HG02852 (cell line): Measurements from ENCODE around the gene RBMS1.

Experiments used
- ATAC-seq: cut with Tn5 transposase; IDR thresholded peaks from one replicate; pipeline ENCODE4 v1.9.1; 2021; ENCODE audit warnings: mild to moderate bottlenecking, moderate library complexity; ENCODE audit not compliant: unreplicated experiment

The RBMS1 gene

GRCh38 chr2:160411955-160412354, 81.7 kb downstream of the RBMS1 start:
- ATAC-seq: no peak

DNA sequence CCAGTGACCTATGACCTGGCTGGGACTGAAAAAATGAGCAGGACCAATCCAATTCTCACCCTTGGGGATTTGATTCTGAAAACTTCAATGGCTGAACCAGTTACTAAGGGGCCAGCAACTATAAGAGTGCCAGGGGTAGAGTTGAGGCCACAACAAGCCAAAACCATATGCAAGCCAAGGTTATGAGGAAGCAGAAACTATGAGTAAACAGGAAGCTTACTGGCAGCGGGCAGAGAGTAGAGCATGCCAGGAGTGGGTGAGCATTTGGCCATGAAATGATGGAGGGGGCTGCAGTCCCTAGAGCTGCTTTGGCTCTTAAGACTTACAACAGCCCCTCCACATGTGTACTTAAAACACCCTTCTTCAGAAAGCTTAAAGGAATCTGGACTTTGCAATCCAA, 82.4 kb downstream of the RBMS1 start:
- no peak for ATAC-seq

- ATAC-seq: no peak
Measured at GRCh38 chr2:160409480-160409879, 84.1 kb downstream of the RBMS1 start.

DNA sequence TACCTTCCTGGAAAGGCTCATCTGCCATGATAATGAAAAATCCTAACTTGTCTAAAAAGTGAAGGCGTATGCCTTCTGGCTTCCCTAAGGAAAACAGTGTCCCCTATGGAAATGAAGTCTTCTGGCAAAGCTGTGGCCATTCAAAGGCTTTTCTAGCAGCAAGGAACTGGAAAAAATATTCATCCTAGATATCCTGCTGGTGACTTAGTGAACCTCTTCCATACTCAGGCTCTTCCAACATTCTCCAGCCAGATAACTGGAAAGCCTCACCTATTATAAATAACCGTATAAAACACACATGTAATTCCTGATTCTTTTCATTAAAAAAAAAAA, 84.7 kb downstream of the RBMS1 start:
- ATAC-seq: no peak

- ATAC-seq: no peak
Measured at GRCh38 chr2:160408173-160408958, 85.2 kb downstream of the RBMS1 start.

DNA sequence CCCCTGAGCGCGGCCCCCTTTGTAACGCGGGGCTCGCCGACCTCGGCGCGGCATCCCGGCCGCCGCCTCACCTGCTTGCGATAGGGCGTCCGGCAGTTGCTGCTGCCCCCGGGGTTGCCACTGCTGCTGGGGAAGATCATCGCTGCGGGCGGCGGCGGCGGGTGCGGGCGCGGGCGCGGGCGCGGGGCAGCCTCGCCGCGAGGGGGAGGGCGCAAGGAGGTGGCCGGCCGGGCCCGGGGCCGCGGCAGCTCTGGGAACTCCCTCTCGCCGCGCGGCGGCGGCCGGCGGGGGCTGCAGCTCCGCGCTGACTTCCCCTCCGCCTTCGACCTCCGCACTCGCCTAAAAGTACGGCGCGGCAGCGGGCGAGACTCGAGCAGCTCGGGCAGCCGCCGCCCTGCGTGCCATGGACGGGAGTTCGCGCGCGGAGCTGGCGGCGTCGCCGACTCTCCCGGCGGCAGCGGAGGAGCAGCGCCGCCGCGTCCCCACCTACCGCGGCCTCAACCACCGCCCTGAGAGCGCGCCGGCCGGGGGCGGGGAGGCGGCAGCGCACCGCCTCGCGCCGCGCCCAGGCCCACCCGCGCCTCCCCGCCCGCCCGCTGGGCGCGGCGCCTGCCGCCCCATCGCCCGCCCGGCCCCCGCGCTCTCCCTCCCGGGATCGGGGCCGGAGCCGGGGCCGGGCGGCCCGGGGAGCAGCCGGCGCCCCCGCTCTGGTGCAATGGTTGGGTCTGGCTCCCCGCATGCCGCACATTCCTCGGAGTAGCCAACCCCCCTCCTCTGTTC, 86.0 kb downstream of the RBMS1 start:
- peak; percentile 53 for ATAC-seq

DNA sequence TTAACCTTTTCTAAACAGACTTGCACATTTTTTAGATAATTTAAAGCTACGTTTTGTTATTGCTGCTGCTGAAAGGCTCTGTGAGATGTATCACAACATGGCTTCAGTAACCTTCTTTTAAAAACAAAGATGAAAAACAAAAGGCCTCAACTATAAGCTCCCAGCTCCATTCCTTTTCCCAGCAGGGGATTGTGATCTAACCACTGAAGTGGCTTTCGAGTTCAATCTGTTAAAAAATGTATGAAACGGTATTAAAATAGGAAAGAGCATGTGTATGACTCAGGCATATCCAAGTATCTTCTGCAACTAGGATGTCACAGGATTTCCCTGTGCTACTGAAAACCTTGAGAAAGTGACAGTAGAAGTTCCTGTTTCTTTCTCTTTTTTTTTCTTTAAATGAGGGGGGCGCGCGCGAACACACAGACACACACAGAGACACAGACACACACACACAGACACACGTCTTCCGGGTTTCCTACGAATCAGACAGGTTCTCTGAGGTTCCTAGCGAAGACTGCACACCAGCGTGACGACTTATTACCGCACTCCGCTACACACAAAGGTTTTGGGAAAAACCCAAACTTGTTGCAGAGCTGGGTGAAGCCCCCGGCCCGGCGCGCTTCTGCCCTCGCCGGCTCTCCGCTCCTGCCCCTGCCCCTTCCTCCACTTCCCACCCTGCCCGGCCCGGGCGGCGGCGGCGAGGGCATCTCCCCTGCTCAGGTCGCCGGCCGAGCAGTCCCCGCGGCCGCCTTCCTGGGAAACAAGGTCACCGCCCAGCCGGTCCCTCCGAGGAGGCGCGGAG, 86.8 kb downstream of the RBMS1 start:
- peak; percentile 68 for ATAC-seq

- ATAC-seq: no peak
Measured at GRCh38 chr2:160405077-160405867, 88.3 kb downstream of the RBMS1 start.

DNA sequence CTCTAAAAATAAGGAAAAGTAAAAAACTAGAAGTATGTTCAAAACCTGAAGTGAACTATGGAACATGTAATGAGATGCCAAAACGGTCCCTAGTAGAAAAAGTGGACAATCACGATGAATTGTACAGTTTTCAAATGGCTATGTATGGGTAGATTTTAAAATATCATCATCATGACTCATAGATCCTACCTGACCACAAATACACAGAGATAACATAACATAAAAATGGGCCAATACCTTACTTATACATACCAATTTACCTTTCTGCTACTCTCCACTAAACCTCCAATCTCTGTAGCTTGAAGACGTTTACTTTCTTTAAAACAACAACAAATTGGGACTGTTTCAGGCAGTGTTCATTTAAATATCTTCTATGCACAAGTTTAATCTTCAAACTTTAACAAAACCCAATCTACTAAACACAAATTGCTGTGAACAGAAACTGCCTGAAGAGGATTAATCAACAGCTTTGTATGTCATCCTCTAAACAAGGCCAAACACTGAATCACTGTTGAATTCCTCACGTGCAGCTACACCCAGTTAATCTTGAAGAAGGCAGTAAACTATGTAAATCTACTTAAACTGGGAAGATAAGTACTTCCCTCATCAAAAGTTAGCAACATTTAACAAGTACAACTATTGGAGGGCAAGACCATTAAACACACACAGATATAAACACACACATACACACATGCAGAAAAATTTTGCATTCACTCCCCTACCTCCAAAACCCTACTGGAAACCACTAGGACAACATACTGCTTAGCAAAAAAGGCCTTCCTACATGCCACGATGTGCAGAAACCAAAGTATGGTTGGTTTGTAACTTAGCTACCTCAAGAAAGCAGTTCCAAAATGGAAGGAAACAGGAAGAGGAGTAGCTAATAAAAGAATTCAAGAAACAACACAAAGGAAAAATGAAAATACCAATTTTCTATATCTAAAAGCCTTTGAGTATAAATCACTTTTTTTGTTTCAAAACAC, 90.3 kb downstream of the RBMS1 start:
- ATAC-seq: no peak

DNA sequence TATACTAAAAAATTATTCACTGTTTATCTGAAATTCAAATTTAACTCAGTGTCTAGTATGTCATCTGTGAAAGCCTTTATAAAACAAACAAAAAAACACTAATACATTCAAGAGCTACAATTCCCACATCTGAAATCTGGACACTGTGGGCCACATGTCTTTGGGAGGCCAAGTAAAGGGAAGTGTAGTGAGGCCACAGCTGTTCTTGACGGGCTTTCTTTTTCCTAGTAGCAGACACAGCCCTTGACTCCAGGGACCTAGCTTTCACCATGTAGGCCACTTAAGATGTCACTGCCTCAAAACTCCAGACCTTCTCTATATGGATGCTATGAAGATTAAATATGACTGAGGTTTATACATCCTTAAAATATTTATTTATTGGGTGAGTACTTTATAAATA, 91.1 kb downstream of the RBMS1 start:
- no peak for ATAC-seq

DNA sequence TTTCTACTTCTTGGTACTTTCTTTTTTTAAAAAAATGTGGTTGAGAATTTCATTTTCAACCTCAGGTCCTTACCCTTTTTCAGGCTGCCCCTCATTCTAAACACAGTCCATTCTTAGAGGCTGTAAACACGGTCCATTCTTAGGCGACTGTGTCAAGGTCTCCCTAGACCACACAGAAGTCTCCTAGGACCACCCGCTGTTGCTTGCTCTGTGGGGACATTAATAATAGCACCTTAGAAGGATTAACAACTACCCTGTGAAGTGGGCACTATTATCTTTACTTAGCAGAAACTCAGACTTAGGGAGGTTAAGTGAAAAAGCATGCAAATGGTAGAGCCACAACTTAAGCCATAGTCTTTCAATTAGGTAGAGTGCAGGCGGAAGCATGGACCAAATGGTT, 91.7 kb downstream of the RBMS1 start:
- ATAC-seq: no peak

GRCh38 chr2:160399880-160400279, 93.7 kb downstream of the RBMS1 start:
- ATAC-seq: no peak

DNA sequence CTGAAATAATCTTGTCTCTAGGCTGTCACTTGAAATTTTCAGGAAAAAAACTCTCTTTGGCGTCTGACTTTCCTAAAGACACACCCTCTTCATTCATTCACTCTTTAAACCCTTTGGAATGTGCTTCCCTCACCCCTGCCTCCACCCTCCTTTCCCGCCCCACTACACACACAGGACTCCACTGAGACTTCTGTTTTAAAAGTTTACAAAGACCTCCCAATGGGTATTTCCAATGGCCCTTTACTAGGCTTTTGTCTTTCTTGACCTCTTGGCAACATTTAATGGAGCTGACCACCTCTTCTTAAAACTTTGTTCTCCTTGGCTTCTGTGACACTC, 96.1 kb downstream of the RBMS1 start:
- ATAC-seq: no peak

DNA sequence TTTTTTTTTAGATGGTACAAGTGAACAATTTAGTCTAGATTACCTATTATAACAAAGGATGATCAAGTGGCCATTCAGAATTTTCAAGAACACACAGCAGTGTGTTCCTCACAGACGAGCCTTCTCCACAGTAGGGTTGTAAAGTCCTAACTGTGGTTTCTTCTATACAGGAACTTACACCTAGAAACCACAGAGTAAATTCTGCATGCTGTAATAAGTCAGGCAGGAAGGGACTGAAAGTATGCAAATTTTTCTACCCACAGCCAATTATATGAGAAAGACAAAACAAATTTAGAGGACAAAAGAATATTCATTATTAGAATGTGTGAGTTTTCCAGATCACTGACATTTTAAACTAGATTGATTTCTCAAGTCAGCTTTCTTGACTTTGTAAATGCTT, 99.5 kb downstream of the RBMS1 start:
- ATAC-seq: peak; percentile 98

DNA sequence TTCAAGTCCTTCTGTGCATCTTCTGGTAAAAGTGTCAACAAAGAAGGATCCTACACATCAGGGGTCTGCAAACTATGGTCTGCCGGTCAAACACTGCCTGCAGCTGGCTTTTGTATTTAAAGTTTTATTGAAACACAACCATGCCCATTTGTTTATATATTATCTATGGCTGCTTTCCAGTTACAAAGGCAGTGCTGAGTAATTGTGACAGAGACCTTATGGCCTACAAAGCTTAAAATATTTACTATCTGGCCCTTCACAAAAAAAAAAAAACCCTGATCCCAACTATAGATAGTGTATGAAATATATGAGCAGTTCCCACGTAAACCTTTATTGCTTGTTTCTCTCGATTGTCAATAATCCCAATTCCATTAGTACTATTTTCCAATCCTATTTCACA, 101.4 kb downstream of the RBMS1 start:
- ATAC-seq: no peak

- ATAC-seq: no peak
Measured at GRCh38 chr2:160390544-160391455, 102.8 kb downstream of the RBMS1 start.

- no peak for ATAC-seq
Measured at GRCh38 chr2:160389875-160390274, 103.7 kb downstream of the RBMS1 start.

- no peak for ATAC-seq
Measured at GRCh38 chr2:160388464-160389263, 104.9 kb downstream of the RBMS1 start.
